ENCODE results near the gene PLEKHG2. TPM values are rescaled to one million over a fixed set of nuclear protein-coding genes. Genes with fewer than 3 reads are reported as not detected.

Gene PLEKHG2
- polyA plus RNA-seq, 6 donors from 2014 or later = 2.5 to 8.3 (median 4.7) TPM; not detected in 1

- H3K36me3 Mint-ChIP-seq = no peaks in the 10 kb centered on the region
- peaks cover 3 to 13% (median 6%) of the 10 kb centered on the region in 3 donors for H3K4me1 Mint-ChIP-seq
- no peak for ATAC-seq (ENCODE audit: low read depth in 2 of 2)
- H3K27me3 Mint-ChIP-seq = no peaks in the 10 kb centered on the region
- no peak overlapping the region for H3K4me3 Mint-ChIP-seq
- H3K9me3 Mint-ChIP-seq = no peaks in the 10 kb centered on the region
- DNase-seq = no peak
- H3K27ac Mint-ChIP-seq = peak overlapping the region in 2 of 6 donors; percentile 1 to 65
Observed at GRCh38 chr19:39425744-39426143, 13.3 kb downstream of the PLEKHG2 start.

DNA sequence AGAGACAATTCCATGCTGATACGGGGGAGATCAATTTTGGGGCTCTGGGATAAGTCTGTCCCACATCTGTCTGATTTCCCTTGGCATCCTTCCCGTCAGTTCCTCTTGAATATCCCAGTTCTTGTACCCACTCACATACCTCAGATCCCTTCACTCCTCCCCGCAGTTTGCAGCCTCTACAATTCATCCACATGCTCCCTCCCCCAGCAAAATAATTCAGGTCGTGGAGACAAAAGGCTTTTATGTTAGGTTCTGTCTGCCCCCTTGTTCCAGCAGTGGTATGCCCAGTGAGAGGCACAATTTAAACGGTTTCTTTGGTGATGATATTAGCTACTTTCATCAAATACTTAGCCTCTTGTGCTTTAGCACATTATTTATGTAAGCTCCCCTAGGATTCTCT is 13.7 kb downstream of the PLEKHG2 start:
- ATAC-seq (ENCODE audit: low read depth in 2 of 2) (no peak), DNase-seq (no peak)
- Mint-ChIP-seq H3K4me3 (peak overlapping the region in 1 of 8 donors; percentile 27), H3K27ac (peak overlapping the region in 3 of 6 donors; percentile 1 to 33 (median 21)), H3K9me3 (no peaks in the 10 kb centered on the region), H3K4me1 (peaks cover 3 to 13% (median 6%) of the 10 kb centered on the region in 3 donors), H3K27me3 (no peaks in the 10 kb centered on the region), H3K36me3 (no peaks in the 10 kb centered on the region)

DNA sequence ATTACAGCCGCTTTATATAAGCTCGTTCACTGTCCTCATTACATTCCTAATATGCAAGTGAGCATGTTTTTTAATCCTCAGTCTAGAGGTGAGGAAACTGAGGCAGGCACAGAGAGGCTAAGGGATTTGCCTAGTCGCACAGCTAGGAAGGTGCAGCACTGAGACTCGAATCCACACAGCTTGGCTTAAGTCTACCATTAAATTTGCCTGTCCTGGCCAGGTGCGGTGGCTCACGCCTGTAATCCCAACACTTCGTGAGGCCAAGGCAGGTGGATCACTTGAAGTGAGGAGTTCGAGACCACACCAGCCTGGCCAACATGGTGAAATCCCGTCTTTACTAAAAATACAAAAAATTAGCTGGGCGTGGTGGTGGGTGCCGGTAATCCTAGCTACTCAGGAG is 15.2 kb downstream of the PLEKHG2 start:
- Mint-ChIP-seq H3K9me3 (no peaks in the 10 kb centered on the region), H3K36me3 (no peaks in the 10 kb centered on the region), H3K4me1 (peaks cover 6 to 18% (median 6%) of the 10 kb centered on the region in 3 donors), H3K4me3 (no peak overlapping the region), H3K27ac (no peak overlapping the region), H3K27me3 (no peaks in the 10 kb centered on the region)
- ATAC-seq (ENCODE audit: low read depth in 2 of 2) = no peak
- DNase-seq = no peak

GRCh38 chr19:39428283-39429112 is 16.0 kb downstream of the PLEKHG2 start:
- Mint-ChIP-seq H3K4me3 (no peak overlapping the region), H3K9me3 (no peaks in the 10 kb centered on the region), H3K27me3 (no peaks in the 10 kb centered on the region), H3K27ac (no peak overlapping the region), H3K36me3 (no peaks in the 10 kb centered on the region), H3K4me1 (peaks cover 9 to 23% (median 14%) of the 10 kb centered on the region in 3 donors)
- DNase-seq (no peak), ATAC-seq (ENCODE audit: low read depth in 2 of 2) (no peak)

- Mint-ChIP-seq H3K4me1 (peaks cover 22 to 35% (median 35%) of the 10 kb centered on the region in 3 donors), H3K4me3 (peak overlapping the region in 2 of 8 donors; percentile 29 to 56), H3K27ac (peak overlapping the region in 1 of 6 donors; percentile 73), H3K9me3 (no peaks in the 10 kb centered on the region), H3K27me3 (no peaks in the 10 kb centered on the region), H3K36me3 (peaks cover 6 to 9% of the 10 kb centered on the region in 2 donors)
- no peak for DNase-seq
- peak in 1 of 2 donors; percentile 34 for ATAC-seq (ENCODE audit: low read depth in 2 of 2)
Observed at GRCh38 chr19:39430675-39431593, 18.5 kb downstream of the PLEKHG2 start.

- ATAC-seq (ENCODE audit: low read depth in 2 of 2) = no peak
- Mint-ChIP-seq H3K27me3 (peaks cover 0 to 3% (median 0%) of the 10 kb centered on the region in 3 donors), H3K9me3 (no peaks in the 10 kb centered on the region), H3K4me1 (peaks cover 29 to 48% (median 41%) of the 10 kb centered on the region in 3 donors), H3K36me3 (peaks cover 6 to 10% of the 10 kb centered on the region in 2 donors), H3K27ac (peak overlapping the region in 3 of 6 donors; percentile 15 to 72 (median 62)), H3K4me3 (peak overlapping the region in 2 of 8 donors; percentile 54 to 95)
- no peak for DNase-seq
Observed at GRCh38 chr19:39432677-39433025, 20.2 kb downstream of the PLEKHG2 start.

DNA sequence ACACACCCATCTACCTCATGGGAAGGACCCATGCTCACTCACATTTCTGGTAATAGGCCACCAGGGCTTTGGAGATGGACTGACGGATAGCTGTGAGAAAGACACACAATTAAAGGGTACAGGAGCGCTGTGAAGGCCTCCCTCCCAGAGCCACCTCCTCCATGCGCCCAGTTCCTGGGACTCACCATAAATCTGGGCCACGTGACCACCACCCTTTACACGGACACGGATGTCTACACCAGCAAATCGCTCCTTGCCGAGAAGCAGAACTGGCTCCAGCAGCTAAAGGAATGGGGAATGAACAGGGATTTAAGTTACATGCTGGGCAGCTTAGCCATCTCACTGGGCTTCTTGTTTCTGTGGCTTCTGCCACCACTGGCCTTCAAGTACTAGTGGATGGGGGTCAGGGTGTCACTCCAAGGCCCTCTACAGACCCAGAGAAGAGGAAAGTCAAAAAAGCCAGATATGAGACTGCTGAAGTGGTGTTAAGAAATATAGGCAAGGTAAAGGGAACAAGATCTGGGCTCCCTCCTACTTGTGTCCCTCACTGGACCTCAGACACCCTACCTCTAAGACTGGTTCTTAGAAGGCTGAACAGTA is 21.1 kb downstream of the PLEKHG2 start:
- DNase-seq = no peak

GRCh38 chr19:39434123-39435076 is 21.9 kb downstream of the PLEKHG2 start:
- ATAC-seq (ENCODE audit: low read depth in 2 of 2) (no peak), DNase-seq (no peak)
- Mint-ChIP-seq H3K27me3 (peaks cover 0 to 5% (median 0%) of the 10 kb centered on the region in 3 donors), H3K4me1 (peaks cover 29 to 48% (median 41%) of the 10 kb centered on the region in 3 donors), H3K9me3 (no peaks in the 10 kb centered on the region), H3K36me3 (peaks cover 6 to 10% of the 10 kb centered on the region in 2 donors), H3K27ac (peak overlapping the region in 5 of 6 donors; percentile 30 to 100 (median 98)), H3K4me3 (peak overlapping the region; percentile 78 to 100 (median 99))

More for the DNA sequence above, 21.1 kb downstream of the PLEKHG2 start:
- Mint-ChIP-seq H3K9me3 (no peaks in the 10 kb centered on the region), H3K27ac (peak overlapping the region in 5 of 6 donors; percentile 15 to 98 (median 54)), H3K4me1 (peaks cover 29 to 48% (median 41%) of the 10 kb centered on the region in 3 donors), H3K36me3 (peaks cover 6 to 10% of the 10 kb centered on the region in 2 donors), H3K4me3 (peak overlapping the region in 7 of 8 donors; percentile 6 to 100 (median 78)), H3K27me3 (peaks cover 0 to 5% (median 0%) of the 10 kb centered on the region in 3 donors)
- ATAC-seq (ENCODE audit: low read depth in 2 of 2) = no peak

DNA sequence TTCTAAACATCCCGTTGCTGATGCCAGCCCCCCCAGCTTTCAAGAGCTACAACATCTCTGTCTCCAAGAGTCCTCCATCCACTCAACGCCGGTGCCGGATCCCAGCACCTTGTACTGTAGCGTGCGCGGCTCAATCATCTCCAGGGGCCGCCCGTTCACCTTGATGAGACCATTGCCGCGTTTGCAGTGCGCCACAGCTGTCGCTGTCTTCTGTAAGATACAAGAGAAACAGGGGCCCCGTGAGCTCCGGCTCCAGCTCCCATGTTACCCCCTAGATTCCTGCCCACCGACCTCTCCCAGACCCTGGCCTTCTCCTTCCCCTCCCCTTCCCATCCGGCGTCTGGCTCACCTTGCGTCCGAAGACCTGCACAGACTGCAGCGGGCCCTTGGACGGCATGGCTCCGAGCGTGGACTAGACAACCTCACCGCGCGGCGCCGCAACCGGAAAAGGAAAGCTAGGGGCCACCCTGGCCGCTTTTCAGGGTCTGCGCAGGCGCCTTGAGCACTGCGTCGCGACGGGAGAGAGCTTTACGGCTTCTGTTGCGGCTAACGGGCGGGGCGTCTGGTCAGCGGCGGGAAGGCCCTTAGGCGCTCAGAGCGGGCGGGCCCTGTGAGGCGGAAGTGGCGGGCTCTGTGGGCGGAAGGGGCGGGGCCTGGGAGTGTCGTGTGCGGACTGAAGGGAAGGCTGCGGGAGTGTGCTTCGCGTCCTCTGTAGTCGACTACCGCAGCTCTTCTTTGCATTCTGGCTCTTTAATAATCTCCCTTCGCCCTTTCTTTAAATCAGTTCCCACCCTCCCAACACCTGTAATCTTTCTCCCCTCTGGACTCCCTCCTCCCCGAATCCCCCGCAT is 23.3 kb downstream of the PLEKHG2 start, which contains the start of gene RPS16:
Gene RPS16 (minus strand): TSS at position 451 of the 851 bp plus-strand sequence. CDS start 54 bp downstream, at position 397.
- peaks cover 34 to 50% (median 49%) of the 10 kb centered on the region in 3 donors for H3K4me1 Mint-ChIP-seq
- H3K4me3 Mint-ChIP-seq = peak within 1 kb of the TSS; percentile 95 to 100 (median 100)
- DNase-seq = peak; percentile 98

GRCh38 chr19:39436350-39436716 is 23.9 kb downstream of the PLEKHG2 start:
- Mint-ChIP-seq H3K27me3 (peaks cover 0 to 5% (median 0%) of the 10 kb centered on the region in 3 donors), H3K4me3 (peak overlapping the region; percentile 95 to 100 (median 100)), H3K4me1 (peaks cover 34 to 50% (median 49%) of the 10 kb centered on the region in 3 donors), H3K9me3 (no peaks in the 10 kb centered on the region), H3K36me3 (peaks cover 6 to 10% of the 10 kb centered on the region in 2 donors), H3K27ac (peak overlapping the region; percentile 98 to 100 (median 99))
- no peak for ATAC-seq (ENCODE audit: low read depth in 2 of 2)
- no peak for DNase-seq

More for the DNA sequence above, 23.3 kb downstream of the PLEKHG2 start, which contains the start of gene RPS16:
- H3K9me3 Mint-ChIP-seq = no peaks in the 10 kb centered on the region
- peaks cover 6 to 10% of the 10 kb centered on the region in 2 donors for H3K36me3 Mint-ChIP-seq
- H3K27me3 Mint-ChIP-seq = peaks cover 0 to 5% (median 0%) of the 10 kb centered on the region in 3 donors
- peak within 1 kb of the TSS; percentile 98 to 100 (median 99) for H3K27ac Mint-ChIP-seq
- ATAC-seq (ENCODE audit: low read depth in 2 of 2) = peak; percentile 92 to 94

GRCh38 chr19:39438270-39438934 is 25.9 kb downstream of the PLEKHG2 start:
- peaks cover 0 to 5% (median 0%) of the 10 kb centered on the region in 3 donors for H3K27me3 Mint-ChIP-seq
- DNase-seq (no peak), ATAC-seq (ENCODE audit: low read depth in 2 of 2) (no peak)
- no peak overlapping the region for H3K4me3 Mint-ChIP-seq
- H3K9me3 Mint-ChIP-seq = no peaks in the 10 kb centered on the region
- no peak overlapping the region for H3K27ac Mint-ChIP-seq
- peaks cover 6 to 10% of the 10 kb centered on the region in 2 donors for H3K36me3 Mint-ChIP-seq
- H3K4me1 Mint-ChIP-seq = peaks cover 32 to 41% (median 40%) of the 10 kb centered on the region in 3 donors

All from naive B cell (primary cell).